ENCODE measurements around the gene HSPA2. TPM values are rescaled to one million over a fixed set of nuclear protein-coding genes. Genes with fewer than 3 reads are reported as not detected.

The HSPA2 gene
- total RNA-seq, 1 donor = 2.5 TPM

DNA sequence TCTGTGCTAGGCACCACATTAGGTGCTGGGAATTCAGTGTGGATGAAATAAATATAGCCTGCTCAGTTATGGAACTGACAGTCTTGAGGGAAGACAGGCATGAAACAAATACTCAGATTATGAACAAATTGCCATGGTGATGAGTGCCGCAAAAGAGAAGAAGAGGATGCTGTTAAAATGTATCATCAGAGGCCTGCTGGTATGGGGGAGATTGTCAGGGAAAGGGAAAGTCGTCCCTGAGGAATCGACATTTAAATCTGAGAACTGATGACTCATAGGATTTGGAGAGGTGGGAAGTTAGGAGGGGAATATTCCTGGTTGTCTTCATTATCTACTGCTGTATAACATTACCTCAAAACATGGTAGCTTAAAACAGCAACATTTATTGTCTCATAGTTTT lies 51.3 kb downstream of the HSPA2 start:
- TF ChIP-seq, protein P1, sequence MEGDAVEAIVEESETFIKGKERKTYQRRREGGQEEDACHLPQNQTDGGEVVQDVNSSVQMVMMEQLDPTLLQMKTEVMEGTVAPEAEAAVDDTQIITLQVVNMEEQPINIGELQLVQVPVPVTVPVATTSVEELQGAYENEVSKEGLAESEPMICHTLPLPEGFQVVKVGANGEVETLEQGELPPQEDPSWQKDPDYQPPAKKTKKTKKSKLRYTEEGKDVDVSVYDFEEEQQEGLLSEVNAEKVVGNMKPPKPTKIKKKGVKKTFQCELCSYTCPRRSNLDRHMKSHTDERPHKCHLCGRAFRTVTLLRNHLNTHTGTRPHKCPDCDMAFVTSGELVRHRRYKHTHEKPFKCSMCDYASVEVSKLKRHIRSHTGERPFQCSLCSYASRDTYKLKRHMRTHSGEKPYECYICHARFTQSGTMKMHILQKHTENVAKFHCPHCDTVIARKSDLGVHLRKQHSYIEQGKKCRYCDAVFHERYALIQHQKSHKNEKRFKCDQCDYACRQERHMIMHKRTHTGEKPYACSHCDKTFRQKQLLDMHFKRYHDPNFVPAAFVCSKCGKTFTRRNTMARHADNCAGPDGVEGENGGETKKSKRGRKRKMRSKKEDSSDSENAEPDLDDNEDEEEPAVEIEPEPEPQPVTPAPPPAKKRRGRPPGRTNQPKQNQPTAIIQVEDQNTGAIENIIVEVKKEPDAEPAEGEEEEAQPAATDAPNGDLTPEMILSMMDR (IDR thresholded peaks at IDR 0.05; ENCODE audit: insufficient read depth, low read length) = no peak
- no peak for DNase-seq (ENCODE audit: low read depth)
- no peak overlapping the region for H3K4me3 ChIP-seq (ENCODE audit: low read depth, low read length)

Small RNAs within 50 kb of the gene (small RNA-seq; reads per million reads assigned to genes)
- gene AL049869.4 = not detected

Other genes starting within 250 kb of the HSPA2 start
- gene ESR2, start 246.4 kb upstream of the HSPA2 start, total RNA-seq (ENCODE audit: low replicate concordance) = under 0.01 and 0.16 TPM in 2 replicates
- 12.2 and 73.1 TPM in 2 replicates for gene MTHFD1, start 152.4 kb upstream of the HSPA2 start, total RNA-seq (ENCODE audit: low replicate concordance)
- gene AKAP5, start 75.2 kb upstream of the HSPA2 start, total RNA-seq (ENCODE audit: low replicate concordance) = 0.16 and 0.54 TPM in 2 replicates
- 7.0 and 11.1 TPM in 2 replicates for gene ZBTB25, start 36.9 kb upstream of the HSPA2 start, total RNA-seq (ENCODE audit: low replicate concordance)
- gene ZBTB1, start 36.0 kb upstream of the HSPA2 start, total RNA-seq (ENCODE audit: low replicate concordance) = 56.5 and 76.9 TPM in 2 replicates
- 0.18 TPM in 1 of 2 replicates, not detected in the other for gene PPP1R36, start 9.2 kb downstream of the HSPA2 start, total RNA-seq (ENCODE audit: low replicate concordance)
- gene PLEKHG3, start 163.7 kb downstream of the HSPA2 start, total RNA-seq (ENCODE audit: low replicate concordance) = 8.2 and 9.0 TPM in 2 replicates

All from fibroblast of the aortic adventitia (primary cell).